K562 (cell line): ENCODE results near the gene APCDD1. TPM values are rescaled to one million over a fixed set of nuclear protein-coding genes. Genes with fewer than 3 reads are reported as not detected.

Experiments used
- ATAC-seq: fragments of 200-7000 bp; cut with Tn5 transposase; 3 replicates; pipeline ENCODE4 v1.9.1; 2020; ENCODE audit warnings: moderate library complexity
- BruUV-seq: library from RNA; stranded (reverse); fragments of 400-500 nt; replicated peaks from 2 replicates; lab custom pipeline; 2021; lab: Mats Ljungman, UMichigan
- CTCF ChIA-PET: fragments of 300-600 bp; formaldehyde crosslinking; extraction: SDS; loops from one replicate; lab custom pipeline; 2021; ENCODE audit warnings: low intra/inter-chr PET ratio; lab: Yijun Ruan, JAX
- POLR2A ChIA-PET: fragments of 300-600, 350-650 bp; sonication (Branson Sonifier 250); formaldehyde crosslinking; extraction: SDS; loops from one replicate; lab custom pipeline; 2021; ENCODE audit warnings: antibody characterized with exemption, inconsistent platforms; lab: Yijun Ruan, JAX
- DNase-seq, 4 experiments: peaks; one replicate each; pipeline versions ENCODE4 v3.0.0 to v3.0.0-alpha.2; 2011 to 2018; ENCODE audit warnings: low spot score in 3 of 4, mixed read lengths in 3 of 4; ENCODE audit errors: extremely low read depth in 1 of 4
- FAIRE-seq: peaks from 2 replicates; lab custom pipeline; 2011; peaks lifted over from hg19 to GRCh38; lab: Jason Lieb, UNC
- H2AFZ ChIP-seq: 2 replicates; pipeline ENCODE4 v1.6.0; 2011; ENCODE audit warnings: low read depth, low read length, control low read depth, inconsistent platforms
- H3K27ac ChIP-seq: fragments of 200-600 bp; 3 replicates; pipeline ENCODE4 v1.8.0; 2011; ENCODE audit warnings: low read depth, mild to moderate bottlenecking, control low read depth, inconsistent platforms, low read length, moderate library complexity, mixed read lengths; ENCODE audit errors: extremely low read depth
- H3K27me3 ChIP-seq, 2 experiments: fragments of 300-600 bp in 1 of 2; 2 replicates in 1 of 2; 3 replicates in 1 of 2; pipeline versions ENCODE4 v1.6.0 to v1.8.0; 2011; ENCODE audit warnings: inconsistent platforms in 2 of 2, low read length in 2 of 2, mild to moderate bottlenecking in 1 of 2, mixed read lengths in 1 of 2, moderate library complexity in 1 of 2; ENCODE audit not compliant: control insufficient read depth in 2 of 2, insufficient read depth in 2 of 2
- H3K36me3 ChIP-seq: fragments of 300-600 bp; 3 replicates; pipeline ENCODE4 v1.8.0; 2011; ENCODE audit warnings: mild to moderate bottlenecking, low read length, inconsistent platforms; ENCODE audit not compliant: control insufficient read depth, insufficient read depth
- H3K4me1 ChIP-seq, 2 experiments: fragments of 200-600 bp in 1 of 2; replicated peaks in 1 of 2; 2 replicates in 1 of 2; 3 replicates in 1 of 2; pipeline versions ENCODE4 v1.5.1 to v1.8.0; 2011; ENCODE audit warnings: inconsistent platforms in 2 of 2, low read length in 2 of 2, mild to moderate bottlenecking in 1 of 2, mixed read lengths in 1 of 2, moderate library complexity in 1 of 2; ENCODE audit not compliant: control insufficient read depth in 2 of 2, insufficient read depth in 2 of 2
- H3K4me2 ChIP-seq: 2 replicates; pipeline ENCODE4 v1.6.1; 2011; ENCODE audit warnings: low read length, control low read depth, inconsistent platforms, mixed read lengths; ENCODE audit not compliant: insufficient read depth
- H3K4me3 ChIP-seq: fragments of 200-600 bp; sonication (generic), shearing (Covaris generic); 2 replicates; pipeline ENCODE4 v1.5.1; 2016; ENCODE audit warnings: control low read depth, inconsistent platforms
- H3K79me2 ChIP-seq: fragments of 200-600 bp; 3 replicates; pipeline ENCODE4 v1.8.0; 2011; ENCODE audit warnings: low read length, inconsistent platforms; ENCODE audit not compliant: control insufficient read depth, insufficient read depth
- H3K9ac ChIP-seq, 2 experiments: 2 replicates each; pipeline versions ENCODE4 v1.6.0 to v1.6.1; 2011; ENCODE audit warnings: low read depth in 2 of 2, low read length in 2 of 2, control low read depth in 1 of 2, inconsistent platforms in 1 of 2, mild to moderate bottlenecking in 1 of 2, mixed read lengths in 1 of 2; ENCODE audit not compliant: insufficient read depth in 1 of 2
- H3K9me1 ChIP-seq: one replicate; pipeline ENCODE4 v1.6.0; 2011; ENCODE audit warnings: inconsistent platforms, mild to moderate bottlenecking, low read length, moderate library complexity; ENCODE audit not compliant: control insufficient read depth, insufficient read depth
- H3K9me3 ChIP-seq: replicated peaks from 2 replicates; pipeline ENCODE4 v1.5.1; 2011; ENCODE audit warnings: low read depth, low read length, inconsistent platforms; ENCODE audit not compliant: control insufficient read depth, insufficient read depth
- H4K20me1 ChIP-seq: replicated peaks from 2 replicates; pipeline ENCODE4 v1.6.1; 2011; ENCODE audit warnings: low read length, inconsistent platforms, mixed read lengths; ENCODE audit not compliant: control insufficient read depth, insufficient read depth
- ARID1B ChIP-seq: fragments of 450-650 bp; IDR thresholded peaks from 2 replicates; pipeline ENCODE4 v1.6.1; 2016; ENCODE audit warnings: antibody characterized with exemption, mild to moderate bottlenecking, inconsistent platforms
- BDP1 ChIP-seq: IDR thresholded peaks from 3 replicates; pipeline ENCODE4 v1.6.1; 2011; ENCODE audit not compliant: insufficient read length, insufficient read depth
- HEY1 ChIP-seq: fragments of 250-450 bp; sonication (Bioruptor Pico); IDR thresholded peaks from 2 replicates; pipeline ENCODE4 v1.5.0; 2020; ENCODE audit warnings: mild to moderate bottlenecking, moderate library complexity, borderline replicate concordance
- HMGN3 ChIP-seq: IDR thresholded peaks from 2 replicates; pipeline ENCODE4 v1.6.1; 2011; ENCODE audit warnings: borderline replicate concordance, low read depth, mild to moderate bottlenecking, mixed read lengths, low read length; ENCODE audit not compliant: insufficient read length; ENCODE audit errors: extremely low read depth
- JUNB ChIP-seq: fragments of 450-650 bp; formaldehyde crosslinking; conservative IDR thresholded peaks from 2 replicates; pipeline ENCODE4 v1.4.0; 2020; ENCODE audit warnings: mild to moderate bottlenecking
- NFXL1 ChIP-seq: fragments of 450-650 bp; formaldehyde crosslinking; IDR thresholded peaks from 2 replicates; pipeline ENCODE4 v1.4.0; 2021; ENCODE audit warnings: mild to moderate bottlenecking
- SIRT6 ChIP-seq: IDR thresholded peaks from one replicate; pipeline ENCODE4 v1.6.1; 2012; ENCODE audit warnings: low read depth, mild to moderate bottlenecking, control low read depth, inconsistent platforms, low read length, moderate library complexity
- ZBED1 ChIP-seq: IDR thresholded peaks from 2 replicates; pipeline ENCODE4 v1.6.1; 2014
- ZBTB8A ChIP-seq: fragments of 450-650 bp; IDR thresholded peaks from 2 replicates; pipeline ENCODE4 v1.6.1; 2018; ENCODE audit warnings: mild to moderate bottlenecking, moderate library complexity; ENCODE audit not compliant: partially characterized antibody
- ZFX ChIP-seq: sonication (generic); formaldehyde crosslinking; IDR thresholded peaks from 2 replicates; pipeline ENCODE4 v1.8.0; 2022; ENCODE audit warnings: mild to moderate bottlenecking, missing genetic modification reagents, moderate library complexity
- WGBS: fragments of 100-300 bp; shearing (Covaris generic); methylation state at CpG from one replicate; pipeline ENCODE4 v1.1.6; 2016; ENCODE audit warnings: low coverage, mixed read lengths; ENCODE audit not compliant: insufficient coverage; ENCODE audit errors: missing lambda C conversion rate; 5-methylcytosine and 5-hydroxymethylcytosine counted together
- in situ Hi-C: fragments of 300-500 bp; cut with MboI; formaldehyde crosslinking; loops from 4 replicates; pipeline ENCODE4 v1.15.0; 2018; ENCODE audit warnings: inconsistent platforms, mixed read lengths
- intact Hi-C: fragments of 100-400 bp; cut with micrococcal nuclease; formaldehyde crosslinking; loops from 2 replicates; pipeline ENCODE4 v1.14.2; 2022
- polyA plus RNA-seq, 8 experiments: library from polyadenylated mRNA; depleted of rRNA in 4 of 8; stranded (reverse) in 5 of 8; unstranded in 3 of 8; fragments of >200 nt; fragmentation: Nextera tagmentation in 2 of 8; fragmentation: Illumina TruSeq in 1 of 8; extraction: Ambion mirVana in 2 of 8; extraction: Trizol in 1 of 8; gene quantifications; 2 replicates each; pipeline versions ENCODE4 v1.2.1 to v1.2.3, GENCODE V29; 2011 to 2014; ENCODE audit warnings: inconsistent platforms in 1 of 8, missing spikeins in 1 of 8
- total RNA-seq, 7 experiments: library from RNA; depleted of rRNA in 6 of 7; stranded (reverse); fragments of >200 nt in 6 of 7; fragmentation: Illumina TruSeq in 2 of 7; extraction: Trizol in 2 of 7; gene quantifications; 2 replicates each; pipeline versions ENCODE4 v1.2.1 to v1.2.3, GENCODE V29; 2011 to 2021; ENCODE audit warnings: low replicate concordance in 1 of 7
- TF ChIP-seq, protein P1 (sequence below), 2 experiments: IDR thresholded peaks; 2 replicates each; pipeline ENCODE4 v1.6.1; 2012; ENCODE audit warnings: improper control_type of control experiment in 2 of 2, low read depth in 2 of 2, low read length in 2 of 2, borderline replicate concordance in 1 of 2

Gene APCDD1
- total and polyA plus RNA-seq, 9 of the 15 experiments (the other 6 are each of a cell fraction or from before 2014, with no cell fraction given) = 0.07 TPM; not detected in 8

DNA sequence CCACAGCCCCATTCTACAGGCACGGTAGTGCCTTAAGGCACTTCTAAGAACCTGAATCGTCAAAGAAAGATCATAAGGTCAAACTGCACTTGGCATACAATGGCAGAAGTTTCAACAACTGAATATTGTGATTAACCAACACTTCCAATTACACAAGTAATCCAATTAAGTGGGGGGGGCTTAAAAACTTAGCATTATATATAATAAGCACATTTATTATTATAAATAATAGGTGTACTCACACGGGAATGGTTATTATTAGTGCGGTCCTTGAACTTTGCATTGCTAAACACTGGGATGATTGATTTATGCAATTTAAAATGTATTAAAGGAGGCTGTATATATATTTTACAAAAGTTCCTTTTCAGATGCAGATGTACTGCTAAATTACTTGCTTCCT, 7.6 kb downstream of the APCDD1 start:
- H3K4me3 ChIP-seq = no peak overlapping the region
- ChIA-PET POLR2A (no interaction called here), CTCF (no interaction called here)
- no peak overlapping the region for H3K27ac ChIP-seq
- WGBS = 0% methylated on average over 4 of the region's 4 CpGs
- DNase-seq (no peak), FAIRE-seq (no peak), ATAC-seq (no peak)
- in situ Hi-C loops (no loop called here), intact Hi-C loops (no loop called here)
- no peak overlapping the region for H3K4me2 ChIP-seq
- H2AFZ ChIP-seq = no peak overlapping the region
- no peaks in the 10 kb centered on the region for H3K9me1 ChIP-seq
- TF ChIP-seq ARID1B = no peak
- no peak for TF ChIP-seq NFXL1
- TF ChIP-seq ZBTB8A = no peak
- no peak for TF ChIP-seq BDP1
- TF ChIP-seq ZBED1 = no peak
- TF ChIP-seq HMGN3 = no peak
- TF ChIP-seq, protein P1, sequence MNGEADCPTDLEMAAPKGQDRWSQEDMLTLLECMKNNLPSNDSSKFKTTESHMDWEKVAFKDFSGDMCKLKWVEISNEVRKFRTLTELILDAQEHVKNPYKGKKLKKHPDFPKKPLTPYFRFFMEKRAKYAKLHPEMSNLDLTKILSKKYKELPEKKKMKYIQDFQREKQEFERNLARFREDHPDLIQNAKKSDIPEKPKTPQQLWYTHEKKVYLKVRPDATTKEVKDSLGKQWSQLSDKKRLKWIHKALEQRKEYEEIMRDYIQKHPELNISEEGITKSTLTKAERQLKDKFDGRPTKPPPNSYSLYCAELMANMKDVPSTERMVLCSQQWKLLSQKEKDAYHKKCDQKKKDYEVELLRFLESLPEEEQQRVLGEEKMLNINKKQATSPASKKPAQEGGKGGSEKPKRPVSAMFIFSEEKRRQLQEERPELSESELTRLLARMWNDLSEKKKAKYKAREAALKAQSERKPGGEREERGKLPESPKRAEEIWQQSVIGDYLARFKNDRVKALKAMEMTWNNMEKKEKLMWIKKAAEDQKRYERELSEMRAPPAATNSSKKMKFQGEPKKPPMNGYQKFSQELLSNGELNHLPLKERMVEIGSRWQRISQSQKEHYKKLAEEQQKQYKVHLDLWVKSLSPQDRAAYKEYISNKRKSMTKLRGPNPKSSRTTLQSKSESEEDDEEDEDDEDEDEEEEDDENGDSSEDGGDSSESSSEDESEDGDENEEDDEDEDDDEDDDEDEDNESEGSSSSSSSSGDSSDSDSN (IDR thresholded peaks at IDR 0.05; ENCODE audit: borderline replicate concordance in 1 of 2, low read depth in 2 of 2, low read length in 2 of 2) = no peak
- TF ChIP-seq JUNB = no peak
- TF ChIP-seq HEY1 (CRISPR knock-in tag) = no peak
- TF ChIP-seq SIRT6 = no peak
- no peak for TF ChIP-seq ZFX (CRISPR knock-in tag)
- no peaks in the 10 kb centered on the region for H3K79me2 ChIP-seq
- no peaks in the 10 kb centered on the region for H3K4me1 ChIP-seq
- H4K20me1 ChIP-seq = no peaks in the 10 kb centered on the region
- no peak overlapping the region for H3K9ac ChIP-seq
- no peaks in the 10 kb centered on the region for H3K9me3 ChIP-seq
- no peaks in the 10 kb centered on the region for H3K36me3 ChIP-seq
- H3K27me3 ChIP-seq = peaks cover 8% of the 10 kb centered on the region in 2 experiments; a peak in 4 of 5 replicates
- no TSS peak for BruUV-seq
